AG04449 (cell line): ENCODE results near the gene UMAD1.

Experiments
- CTCF ChIA-PET: fragments of 350-600 bp; formaldehyde crosslinking; extraction: SDS; loops from one replicate; lab custom pipeline; 2021; ENCODE audit warnings: antibody characterized with exemption; lab: Yijun Ruan, JAX
- POLR2A ChIA-PET: fragments of 400-600, 350-600 bp; formaldehyde crosslinking; extraction: SDS; loops from one replicate; lab custom pipeline; 2020; ENCODE audit warnings: antibody characterized with exemption, inconsistent platforms; lab: Yijun Ruan, JAX
- DNase-seq: peaks from one replicate; pipeline ENCODE4 v3.0.0-alpha.2; 2010; ENCODE audit warnings: low read depth, low spot score
- H3K4me3 ChIP-seq: 2 replicates; pipeline ENCODE4 v1.5.1; 2011; ENCODE audit warnings: low read depth, mild to moderate bottlenecking, control low read depth, low read length
- TF ChIP-seq, protein P1 (sequence below): IDR thresholded peaks from one replicate; pipeline ENCODE4 v1.5.1; 2011; ENCODE audit warnings: mild to moderate bottlenecking, moderate library complexity, low read length, control low read depth, inconsistent platforms; ENCODE audit not compliant: insufficient read depth; ENCODE audit errors: missing control alignments

UMAD1 gene

DNA sequence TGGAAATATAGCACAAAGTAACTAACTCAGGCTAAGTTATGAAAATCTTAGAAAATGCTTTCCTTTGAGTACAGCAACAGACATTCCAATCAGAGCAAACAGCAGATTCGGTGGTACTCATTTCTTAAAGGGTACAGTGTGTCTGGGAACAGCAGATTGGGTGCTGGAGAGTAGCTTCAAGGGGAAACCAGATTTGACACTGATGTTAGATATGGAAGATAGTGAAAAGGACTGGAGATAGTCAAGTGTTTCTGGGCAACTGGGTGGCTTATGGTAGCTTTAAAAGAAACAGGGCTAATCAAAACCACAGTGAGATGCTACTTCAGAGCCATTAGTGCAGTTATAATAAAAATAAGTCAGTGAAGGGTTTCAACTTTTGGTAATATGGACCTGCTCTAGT is 12.1 kb upstream of the UMAD1 start:
- POLR2A ChIA-PET = no interaction called here
- CTCF ChIA-PET = interaction anchor here (1.0 kb wide), 1 partner anchor 667 kb away, joined by 3 read pairs; no protein-coding TSS in a partner anchor
- H3K4me3 ChIP-seq = no peak overlapping the region
- DNase-seq = no peak
- TF ChIP-seq, protein P1, sequence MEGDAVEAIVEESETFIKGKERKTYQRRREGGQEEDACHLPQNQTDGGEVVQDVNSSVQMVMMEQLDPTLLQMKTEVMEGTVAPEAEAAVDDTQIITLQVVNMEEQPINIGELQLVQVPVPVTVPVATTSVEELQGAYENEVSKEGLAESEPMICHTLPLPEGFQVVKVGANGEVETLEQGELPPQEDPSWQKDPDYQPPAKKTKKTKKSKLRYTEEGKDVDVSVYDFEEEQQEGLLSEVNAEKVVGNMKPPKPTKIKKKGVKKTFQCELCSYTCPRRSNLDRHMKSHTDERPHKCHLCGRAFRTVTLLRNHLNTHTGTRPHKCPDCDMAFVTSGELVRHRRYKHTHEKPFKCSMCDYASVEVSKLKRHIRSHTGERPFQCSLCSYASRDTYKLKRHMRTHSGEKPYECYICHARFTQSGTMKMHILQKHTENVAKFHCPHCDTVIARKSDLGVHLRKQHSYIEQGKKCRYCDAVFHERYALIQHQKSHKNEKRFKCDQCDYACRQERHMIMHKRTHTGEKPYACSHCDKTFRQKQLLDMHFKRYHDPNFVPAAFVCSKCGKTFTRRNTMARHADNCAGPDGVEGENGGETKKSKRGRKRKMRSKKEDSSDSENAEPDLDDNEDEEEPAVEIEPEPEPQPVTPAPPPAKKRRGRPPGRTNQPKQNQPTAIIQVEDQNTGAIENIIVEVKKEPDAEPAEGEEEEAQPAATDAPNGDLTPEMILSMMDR = no peak

DNA sequence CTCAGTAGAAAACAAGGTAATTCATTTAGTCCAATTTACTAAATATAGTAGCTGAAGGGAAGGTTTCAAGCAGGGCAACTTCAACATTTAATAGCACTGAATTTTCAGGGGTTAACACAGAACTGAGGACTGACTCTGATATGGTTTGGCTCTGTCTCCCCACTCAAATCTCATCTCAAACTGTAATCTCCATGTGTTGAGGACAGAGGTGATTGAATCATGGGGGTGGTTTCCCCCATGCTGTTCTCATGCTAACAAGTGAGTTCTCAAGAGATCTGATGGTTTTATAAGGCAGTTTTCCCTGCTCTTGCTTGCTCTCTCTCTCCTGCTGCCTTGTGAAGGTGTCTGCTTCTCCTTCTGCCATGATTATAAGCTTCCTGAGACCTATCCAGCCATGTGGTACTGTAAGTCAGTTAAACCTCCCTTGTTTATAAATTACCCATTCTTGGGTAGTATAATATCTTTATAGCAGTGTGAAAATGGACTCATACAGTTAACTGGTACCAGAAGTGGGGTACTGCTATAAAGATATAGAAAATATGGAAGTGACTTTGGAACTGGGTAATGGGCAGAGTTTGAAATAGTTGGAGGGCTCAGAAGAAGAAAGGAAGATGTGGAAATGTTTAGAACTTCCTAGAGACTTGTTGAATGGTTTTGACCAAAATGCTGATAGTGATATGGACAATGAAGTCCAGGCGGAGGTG is 9.8 kb upstream of the UMAD1 start:
- TF ChIP-seq, protein P1 = no peak
- ChIA-PET POLR2A (no interaction called here), CTCF (interaction anchor here (1.3 kb wide), 1 partner anchor 592 kb away, joined by 3 read pairs; no protein-coding TSS in a partner anchor)
- DNase-seq = no peak
- H3K4me3 ChIP-seq = no peak overlapping the region

DNA sequence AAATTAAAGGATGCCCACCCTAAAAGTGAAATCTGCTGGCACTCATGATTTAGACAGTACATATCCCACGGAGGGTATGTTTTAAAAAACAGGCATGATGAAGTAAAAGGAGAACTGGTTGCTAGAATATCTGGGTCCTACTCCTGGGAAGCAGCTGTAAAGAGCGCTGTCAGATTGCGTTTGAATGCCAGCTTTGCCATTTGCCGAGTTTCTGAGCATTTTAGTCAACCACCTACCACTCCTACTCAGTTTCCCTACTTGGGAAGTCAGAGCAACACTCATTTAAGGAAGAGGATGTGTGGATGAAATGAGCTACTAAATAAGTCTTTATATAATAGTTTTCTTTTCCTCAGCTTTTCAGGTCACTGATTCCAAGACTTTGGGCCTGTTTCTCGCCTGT is 1.1 kb upstream of the UMAD1 start:
- POLR2A ChIA-PET = no interaction called here
- CTCF ChIA-PET = interaction anchor here (1.5 to 2.3 kb wide), 4 partner anchors 12 to 551 kb away, joined by 3 to 8 read pairs (median 6); no protein-coding TSS in a partner anchor
- peak overlapping the region; percentile 99 for H3K4me3 ChIP-seq
- no peak for DNase-seq
- TF ChIP-seq, protein P1 = no peak

DNA sequence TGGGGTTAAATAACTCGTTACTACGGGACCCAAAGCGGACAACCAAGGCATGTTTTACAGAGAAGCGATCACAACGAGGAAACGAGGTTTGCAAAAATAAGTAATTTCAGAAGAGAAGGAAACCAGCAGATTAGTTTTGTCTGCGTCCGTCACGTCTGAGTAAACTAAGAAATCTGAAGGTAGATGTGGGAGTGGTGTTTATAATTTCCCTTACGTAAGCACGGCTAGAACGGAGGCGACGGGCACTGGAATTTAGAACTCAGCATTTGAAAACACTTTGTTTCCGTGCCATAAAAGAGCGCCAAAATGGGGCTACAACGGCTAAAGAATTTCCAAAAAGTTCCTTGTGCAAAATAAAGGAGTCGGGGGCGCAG is 718 bp upstream of the UMAD1 start:
- TF ChIP-seq, protein P1 = no peak
- H3K4me3 ChIP-seq = peak overlapping the region; percentile 99
- DNase-seq = no peak
- ChIA-PET POLR2A (interaction anchor here (0.5 kb wide), 1 partner anchor 469 kb away, joined by 3 read pairs; no protein-coding TSS in a partner anchor), CTCF (interaction anchor here (0.8 to 2.3 kb wide), 5 partner anchors 11 to 582 kb away, joined by 3 to 8 read pairs (median 3); no protein-coding TSS in a partner anchor)

DNA sequence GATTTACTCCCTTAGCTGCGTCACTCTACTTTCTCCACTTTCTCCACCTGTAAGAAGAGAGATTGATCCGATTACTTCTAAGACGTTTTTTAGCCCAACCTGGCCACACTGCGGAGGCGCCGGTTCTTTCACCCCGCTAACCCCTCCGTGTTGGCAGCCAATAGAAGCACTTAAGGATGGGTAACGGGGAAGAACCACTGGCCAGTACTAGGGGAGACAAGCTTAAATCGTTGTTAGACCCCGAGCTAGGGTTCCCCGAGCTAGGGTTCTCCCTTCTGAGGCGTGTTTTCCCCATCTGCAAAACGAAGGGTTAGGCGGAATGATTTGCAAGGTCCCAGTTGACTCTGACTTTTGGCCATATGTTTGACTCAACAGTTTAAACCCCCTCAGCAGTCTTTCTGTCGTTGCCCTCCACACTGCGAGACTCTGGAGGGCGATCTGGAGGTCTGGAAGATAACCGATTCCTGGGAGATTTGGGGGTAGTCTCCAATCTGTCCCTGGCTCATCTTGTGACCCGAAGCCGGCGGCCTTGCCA is 644 bp downstream of the UMAD1 start:
- peak overlapping the region; percentile 99 for H3K4me3 ChIP-seq
- ChIA-PET POLR2A (interaction anchor here (1.0 kb wide), 1 partner anchor 549 kb away, joined by 3 read pairs; no protein-coding TSS in a partner anchor), CTCF (interaction anchor here (0.7 to 2.5 kb wide), 8 partner anchors 10 to 576 kb away, joined by 3 to 12 read pairs (median 3); no protein-coding TSS in a partner anchor)
- no peak for DNase-seq
- TF ChIP-seq, protein P1 = no peak

DNA sequence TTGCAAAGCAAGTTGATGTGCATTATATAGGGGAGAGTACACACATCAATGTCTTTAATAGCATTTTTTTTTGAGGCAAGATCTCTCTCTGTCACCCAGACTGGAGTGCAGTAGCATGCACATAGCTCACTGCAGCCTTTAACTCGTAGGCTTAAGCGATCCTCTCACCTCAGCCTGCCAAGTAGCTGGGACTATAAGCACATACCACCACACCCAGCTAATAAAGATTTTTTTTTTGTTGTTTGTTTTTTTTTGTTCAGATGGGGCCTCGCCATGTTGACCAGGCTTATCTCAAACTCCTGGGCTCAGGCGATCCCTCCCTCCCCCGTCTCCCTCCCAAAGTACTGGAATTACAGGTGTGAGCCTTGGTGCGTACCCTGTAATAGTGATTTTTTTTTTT is 1.5 kb downstream of the UMAD1 start:
- DNase-seq = no peak
- POLR2A ChIA-PET = no interaction called here
- CTCF ChIA-PET = interaction anchor here (2.5 kb wide), 1 partner anchor 39 kb away, joined by 12 read pairs; no protein-coding TSS in a partner anchor
- no peak overlapping the region; the same call in 1 of the 2 replicates for H3K4me3 ChIP-seq
- TF ChIP-seq, protein P1 = no peak
